Liver (tissue), 9 donors: ENCODE results near the gene LRTM1. TPM values are rescaled to one million over a fixed set of nuclear protein-coding genes. Genes with fewer than 3 reads are reported as not detected.

Source experiments
- DNase-seq: peaks from one replicate; pipeline ENCODE4 v3.0.0-alpha.2; 2017; ENCODE audit warnings: low spot score
- H3K27ac ChIP-seq, 2 donors: one replicate each; pipeline ENCODE4 v1.7.0; 2013; ENCODE audit warnings: inconsistent platforms in 2 of 2, low read length in 2 of 2, control low read depth in 1 of 2, low read depth in 1 of 2, mild to moderate bottlenecking in 1 of 2
- H3K27me3 ChIP-seq, 4 donors: one replicate each; pipeline versions ENCODE4 v1.6.1 to v1.7.0; 2013; ENCODE audit warnings: low read length in 3 of 4, inconsistent platforms in 1 of 4, mild to moderate bottlenecking in 1 of 4, moderate library complexity in 1 of 4; ENCODE audit not compliant: control insufficient read depth in 4 of 4, insufficient read depth in 4 of 4
- H3K36me3 ChIP-seq, 4 donors: one replicate each; pipeline versions ENCODE4 v1.6.1 to v1.7.0; 2013; ENCODE audit warnings: low read length in 3 of 4, mild to moderate bottlenecking in 3 of 4, low read depth in 1 of 4, moderate library complexity in 1 of 4; ENCODE audit not compliant: control insufficient read depth in 4 of 4, insufficient read depth in 3 of 4
- H3K4me1 ChIP-seq, 4 donors: one replicate each; pipeline versions ENCODE4 v1.6.1 to v1.7.0; 2013; ENCODE audit warnings: low read length in 3 of 4, mild to moderate bottlenecking in 3 of 4, moderate library complexity in 1 of 4; ENCODE audit not compliant: control insufficient read depth in 4 of 4, insufficient read depth in 4 of 4
- H3K4me3 ChIP-seq, 3 donors: one replicate each; pipeline versions ENCODE4 v1.6.1 to v1.7.0; 2013; ENCODE audit warnings: low read length in 3 of 3, control low read depth in 1 of 3, low read depth in 1 of 3, mild to moderate bottlenecking in 1 of 3
- H3K9ac ChIP-seq, 2 donors: one replicate each; pipeline ENCODE4 v1.7.0; 2013; ENCODE audit warnings: low read length in 2 of 2, mild to moderate bottlenecking in 2 of 2, moderate library complexity in 2 of 2, control low read depth in 1 of 2, low read depth in 1 of 2
- H3K9me3 ChIP-seq, 4 donors: one replicate each; pipeline versions ENCODE4 v1.6.1 to v1.7.0; 2013; ENCODE audit warnings: low read length in 3 of 4; ENCODE audit not compliant: control insufficient read depth in 4 of 4
- EGR1 ChIP-seq, 2 donors: IDR thresholded peaks; 2 replicates each; pipeline ENCODE4 v1.6.1; 2016 to 2018; ENCODE audit warnings: antibody characterized with exemption in 2 of 2, low read depth in 2 of 2
- FOXA1 ChIP-seq: IDR thresholded peaks from 2 replicates; pipeline ENCODE4 v1.6.1; 2016; ENCODE audit warnings: antibody characterized with exemption
- FOXA2 ChIP-seq: IDR thresholded peaks from 2 replicates; pipeline ENCODE4 v1.6.1; 2016; ENCODE audit warnings: antibody characterized with exemption
- GABPA ChIP-seq, 2 donors: IDR thresholded peaks in 1 of 2; conservative IDR thresholded peaks in 1 of 2; 2 replicates each; pipeline ENCODE4 v1.6.1; 2016; ENCODE audit warnings: antibody characterized with exemption in 2 of 2, mild to moderate bottlenecking in 1 of 2, moderate library complexity in 1 of 2
- HNF4A ChIP-seq, 2 donors: conservative IDR thresholded peaks; 2 replicates each; pipeline ENCODE4 v1.6.1; 2016; ENCODE audit warnings: antibody characterized with exemption in 2 of 2, mild to moderate bottlenecking in 2 of 2
- HNF4G ChIP-seq: IDR thresholded peaks from 2 replicates; pipeline ENCODE4 v1.6.1; 2016; ENCODE audit warnings: antibody characterized with exemption
- NR2F2 ChIP-seq: IDR thresholded peaks from 2 replicates; pipeline ENCODE4 v1.6.1; 2016; ENCODE audit warnings: antibody characterized with exemption
- RXRA ChIP-seq, 2 donors: IDR thresholded peaks; 2 replicates each; pipeline ENCODE4 v1.6.1; 2017 to 2018; ENCODE audit warnings: antibody characterized with exemption in 2 of 2, mild to moderate bottlenecking in 1 of 2
- SP1 ChIP-seq: IDR thresholded peaks from 2 replicates; pipeline ENCODE4 v1.6.1; 2018; ENCODE audit warnings: antibody characterized with exemption, mild to moderate bottlenecking
- TAF1 ChIP-seq: conservative IDR thresholded peaks from 2 replicates; pipeline ENCODE4 v1.6.1; 2016; ENCODE audit warnings: antibody characterized with exemption, mild to moderate bottlenecking
- YY1 ChIP-seq: IDR thresholded peaks from 2 replicates; pipeline ENCODE4 v1.6.1; 2016; ENCODE audit warnings: antibody characterized with exemption, mild to moderate bottlenecking
- WGBS: extraction: QIAGEN DNeasy Blood & Tissue Kit; methylation state at CpG from one replicate; pipeline ENCODE4 v1.1.7; 2013; 5-methylcytosine and 5-hydroxymethylcytosine counted together
- polyA plus RNA-seq, 2 donors: library from polyadenylated mRNA; stranded (reverse) in 1 of 2; unstranded in 1 of 2; fragments of 200-250 nt in 1 of 2; fragments of >200 nt in 1 of 2; fragmentation: Nextera tagmentation in 1 of 2; extraction: Ambion mirVana in 1 of 2; gene quantifications; one replicate each; pipeline versions ENCODE4 v1.2.1 to v1.2.3, GENCODE V29; 2013 to 2015
- total RNA-seq, 2 donors: library from RNA; depleted of rRNA; stranded (reverse); fragments of >200 nt; gene quantifications; one replicate each; pipeline ENCODE4 v1.2.3, GENCODE V29; 2014
- TF ChIP-seq, protein P1 (sequence below): IDR thresholded peaks from 2 replicates; pipeline ENCODE4 v1.6.1; 2016; ENCODE audit warnings: antibody characterized with exemption, mild to moderate bottlenecking
- TF ChIP-seq, protein P2 (sequence below): IDR thresholded peaks from 2 replicates; pipeline ENCODE4 v1.6.1; 2016; ENCODE audit warnings: antibody characterized with exemption
- TF ChIP-seq, protein P3 (sequence below): IDR thresholded peaks from 2 replicates; pipeline ENCODE4 v1.6.1; 2016; ENCODE audit warnings: antibody characterized with exemption
- TF ChIP-seq, protein P4 (sequence below): fragments of 150-350 bp; IDR thresholded peaks from 2 replicates; pipeline ENCODE4 v1.5.1; 2017; ENCODE audit warnings: improper control_type of control experiment, low read depth, low read length; ENCODE audit not compliant: missing input control
- TF ChIP-seq, protein P5 (sequence below): IDR thresholded peaks from 2 replicates; pipeline ENCODE4 v1.6.1; 2016; ENCODE audit warnings: antibody characterized with exemption
- donor health status: healthy.
- donor health status: healthy.
- donor health status: healthy.
- donor health status: healthy.
- donor health status: healthy.

The LRTM1 gene
- total and polyA plus RNA-seq, 4 donors = not detected

DNA sequence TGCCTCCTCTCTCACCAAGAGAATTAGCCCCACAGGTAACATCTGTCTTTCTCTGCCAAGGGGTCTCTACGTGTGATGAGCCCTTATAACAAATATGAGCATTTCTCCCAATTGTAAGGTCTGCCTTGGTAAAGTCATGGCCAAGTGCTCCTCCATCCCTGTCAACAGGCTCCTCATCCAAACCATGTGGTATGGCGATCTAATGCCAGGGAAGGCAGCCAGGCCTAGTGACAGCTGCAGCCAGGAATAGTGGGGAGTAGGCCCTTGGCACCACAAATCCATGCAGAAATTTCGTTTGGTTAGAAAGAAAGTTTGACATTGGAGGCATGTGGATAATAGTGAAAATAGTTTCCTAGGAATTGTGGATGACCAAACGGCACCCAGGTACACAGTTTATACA, 4.7 kb upstream of the LRTM1 start:
- TF ChIP-seq, protein P1, sequence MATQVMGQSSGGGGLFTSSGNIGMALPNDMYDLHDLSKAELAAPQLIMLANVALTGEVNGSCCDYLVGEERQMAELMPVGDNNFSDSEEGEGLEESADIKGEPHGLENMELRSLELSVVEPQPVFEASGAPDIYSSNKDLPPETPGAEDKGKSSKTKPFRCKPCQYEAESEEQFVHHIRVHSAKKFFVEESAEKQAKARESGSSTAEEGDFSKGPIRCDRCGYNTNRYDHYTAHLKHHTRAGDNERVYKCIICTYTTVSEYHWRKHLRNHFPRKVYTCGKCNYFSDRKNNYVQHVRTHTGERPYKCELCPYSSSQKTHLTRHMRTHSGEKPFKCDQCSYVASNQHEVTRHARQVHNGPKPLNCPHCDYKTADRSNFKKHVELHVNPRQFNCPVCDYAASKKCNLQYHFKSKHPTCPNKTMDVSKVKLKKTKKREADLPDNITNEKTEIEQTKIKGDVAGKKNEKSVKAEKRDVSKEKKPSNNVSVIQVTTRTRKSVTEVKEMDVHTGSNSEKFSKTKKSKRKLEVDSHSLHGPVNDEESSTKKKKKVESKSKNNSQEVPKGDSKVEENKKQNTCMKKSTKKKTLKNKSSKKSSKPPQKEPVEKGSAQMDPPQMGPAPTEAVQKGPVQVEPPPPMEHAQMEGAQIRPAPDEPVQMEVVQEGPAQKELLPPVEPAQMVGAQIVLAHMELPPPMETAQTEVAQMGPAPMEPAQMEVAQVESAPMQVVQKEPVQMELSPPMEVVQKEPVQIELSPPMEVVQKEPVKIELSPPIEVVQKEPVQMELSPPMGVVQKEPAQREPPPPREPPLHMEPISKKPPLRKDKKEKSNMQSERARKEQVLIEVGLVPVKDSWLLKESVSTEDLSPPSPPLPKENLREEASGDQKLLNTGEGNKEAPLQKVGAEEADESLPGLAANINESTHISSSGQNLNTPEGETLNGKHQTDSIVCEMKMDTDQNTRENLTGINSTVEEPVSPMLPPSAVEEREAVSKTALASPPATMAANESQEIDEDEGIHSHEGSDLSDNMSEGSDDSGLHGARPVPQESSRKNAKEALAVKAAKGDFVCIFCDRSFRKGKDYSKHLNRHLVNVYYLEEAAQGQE = no peak
- TF ChIP-seq TAF1 = no peak
- TF ChIP-seq, protein P2, sequence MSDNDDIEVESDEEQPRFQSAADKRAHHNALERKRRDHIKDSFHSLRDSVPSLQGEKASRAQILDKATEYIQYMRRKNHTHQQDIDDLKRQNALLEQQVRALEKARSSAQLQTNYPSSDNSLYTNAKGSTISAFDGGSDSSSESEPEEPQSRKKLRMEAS = no peak
- no peak for TF ChIP-seq HNF4G
- TF ChIP-seq, protein P3, sequence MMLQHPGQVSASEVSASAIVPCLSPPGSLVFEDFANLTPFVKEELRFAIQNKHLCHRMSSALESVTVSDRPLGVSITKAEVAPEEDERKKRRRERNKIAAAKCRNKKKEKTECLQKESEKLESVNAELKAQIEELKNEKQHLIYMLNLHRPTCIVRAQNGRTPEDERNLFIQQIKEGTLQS = no peak
- TF ChIP-seq EGR1 (IDR thresholded peaks at IDR 0.05; ENCODE audit: low read depth in 2 of 2) = no peak
- no peak for TF ChIP-seq FOXA2
- no peak for TF ChIP-seq YY1
- no peak for TF ChIP-seq NR2F2
- TF ChIP-seq, protein P4, sequence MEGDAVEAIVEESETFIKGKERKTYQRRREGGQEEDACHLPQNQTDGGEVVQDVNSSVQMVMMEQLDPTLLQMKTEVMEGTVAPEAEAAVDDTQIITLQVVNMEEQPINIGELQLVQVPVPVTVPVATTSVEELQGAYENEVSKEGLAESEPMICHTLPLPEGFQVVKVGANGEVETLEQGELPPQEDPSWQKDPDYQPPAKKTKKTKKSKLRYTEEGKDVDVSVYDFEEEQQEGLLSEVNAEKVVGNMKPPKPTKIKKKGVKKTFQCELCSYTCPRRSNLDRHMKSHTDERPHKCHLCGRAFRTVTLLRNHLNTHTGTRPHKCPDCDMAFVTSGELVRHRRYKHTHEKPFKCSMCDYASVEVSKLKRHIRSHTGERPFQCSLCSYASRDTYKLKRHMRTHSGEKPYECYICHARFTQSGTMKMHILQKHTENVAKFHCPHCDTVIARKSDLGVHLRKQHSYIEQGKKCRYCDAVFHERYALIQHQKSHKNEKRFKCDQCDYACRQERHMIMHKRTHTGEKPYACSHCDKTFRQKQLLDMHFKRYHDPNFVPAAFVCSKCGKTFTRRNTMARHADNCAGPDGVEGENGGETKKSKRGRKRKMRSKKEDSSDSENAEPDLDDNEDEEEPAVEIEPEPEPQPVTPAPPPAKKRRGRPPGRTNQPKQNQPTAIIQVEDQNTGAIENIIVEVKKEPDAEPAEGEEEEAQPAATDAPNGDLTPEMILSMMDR = no peak
- 81% methylated on average over 4 of the region's 4 CpGs for WGBS
- no peak overlapping the region for H3K27ac ChIP-seq
- no peaks in the 10 kb centered on the region for H3K4me1 ChIP-seq
- peaks cover 0 to 3% (median 2%) of the 10 kb centered on the region in 4 donors for H3K27me3 ChIP-seq
- no peak overlapping the region for H3K4me3 ChIP-seq
- DNase-seq = no peak
- H3K9ac ChIP-seq = no peak overlapping the region
- no peaks in the 10 kb centered on the region for H3K9me3 ChIP-seq
- no peaks in the 10 kb centered on the region for H3K36me3 ChIP-seq

DNA sequence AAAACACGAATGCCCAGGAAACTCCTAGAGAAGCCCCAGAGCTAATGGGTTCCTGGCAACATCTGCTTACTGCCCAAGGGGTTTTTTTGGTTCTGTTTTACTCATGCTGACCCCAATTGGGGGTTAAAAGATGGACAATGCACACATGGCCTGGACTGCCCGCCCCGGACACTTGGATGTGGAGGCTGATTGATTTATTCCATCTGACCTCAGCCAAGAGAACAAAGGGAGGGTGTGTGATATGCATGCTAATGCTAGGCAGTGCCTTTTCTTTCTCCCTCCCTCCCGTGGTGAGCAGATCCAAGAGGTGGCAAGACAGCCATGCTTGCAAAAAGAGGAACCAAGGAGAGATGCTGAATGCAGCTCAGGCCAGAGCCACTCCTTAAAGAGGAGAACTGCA, 3.3 kb upstream of the LRTM1 start:
- WGBS = 54% methylated on average over 4 of the region's 4 CpGs
- Histone ChIP-seq H3K36me3 (no peaks in the 10 kb centered on the region), H3K27ac (no peak overlapping the region), H3K4me3 (no peak overlapping the region), H3K4me1 (no peaks in the 10 kb centered on the region), H3K9ac (no peak overlapping the region), H3K27me3 (peaks cover 0 to 3% (median 2%) of the 10 kb centered on the region in 4 donors), H3K9me3 (no peaks in the 10 kb centered on the region)
- no peak for DNase-seq
- TF ChIP-seq, protein P4 = no peak
- no peak for TF ChIP-seq RXRA (IDR thresholded peaks at IDR 0.05)
- TF ChIP-seq, protein P5, sequence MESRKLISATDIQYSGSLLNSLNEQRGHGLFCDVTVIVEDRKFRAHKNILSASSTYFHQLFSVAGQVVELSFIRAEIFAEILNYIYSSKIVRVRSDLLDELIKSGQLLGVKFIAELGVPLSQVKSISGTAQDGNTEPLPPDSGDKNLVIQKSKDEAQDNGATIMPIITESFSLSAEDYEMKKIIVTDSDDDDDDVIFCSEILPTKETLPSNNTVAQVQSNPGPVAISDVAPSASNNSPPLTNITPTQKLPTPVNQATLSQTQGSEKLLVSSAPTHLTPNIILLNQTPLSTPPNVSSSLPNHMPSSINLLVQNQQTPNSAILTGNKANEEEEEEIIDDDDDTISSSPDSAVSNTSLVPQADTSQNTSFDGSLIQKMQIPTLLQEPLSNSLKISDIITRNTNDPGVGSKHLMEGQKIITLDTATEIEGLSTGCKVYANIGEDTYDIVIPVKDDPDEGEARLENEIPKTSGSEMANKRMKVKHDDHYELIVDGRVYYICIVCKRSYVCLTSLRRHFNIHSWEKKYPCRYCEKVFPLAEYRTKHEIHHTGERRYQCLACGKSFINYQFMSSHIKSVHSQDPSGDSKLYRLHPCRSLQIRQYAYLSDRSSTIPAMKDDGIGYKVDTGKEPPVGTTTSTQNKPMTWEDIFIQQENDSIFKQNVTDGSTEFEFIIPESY = no peak
- no peak for TF ChIP-seq GABPA (IDR thresholded peaks at IDR 0.05 in 1 of 2, conservative IDR thresholded peaks at IDR 0.05 in 1 of 2)
- no peak for TF ChIP-seq FOXA2
- TF ChIP-seq, protein P2 = no peak
- TF ChIP-seq YY1 = no peak
- no peak for TF ChIP-seq HNF4A (conservative IDR thresholded peaks at IDR 0.05)
- TF ChIP-seq NR2F2 = no peak
- no peak for TF ChIP-seq EGR1 (IDR thresholded peaks at IDR 0.05; ENCODE audit: low read depth in 2 of 2)
- no peak for TF ChIP-seq TAF1
- TF ChIP-seq, protein P3 = no peak
- TF ChIP-seq, protein P1 = no peak
- TF ChIP-seq SP1 = no peak
- TF ChIP-seq HNF4G = no peak
- no peak for TF ChIP-seq FOXA1
